D721Med (cell line): ENCODE measurements around the gene ARMS2.

Experiments
- DNase-seq: peaks from one replicate; pipeline ENCODE4 v3.0.0; 2011; ENCODE audit warnings: low spot score; ENCODE audit not compliant: insufficient read length
- FAIRE-seq: peaks from 2 replicates; lab custom pipeline; 2011; peaks lifted over from hg19 to GRCh38; lab: Jason Lieb, UNC
- CTCF ChIP-seq: IDR thresholded peaks from 2 replicates; pipeline ENCODE4 v1.5.1; 2012; ENCODE audit warnings: mild to moderate bottlenecking, control low read depth; ENCODE audit not compliant: insufficient read depth; ENCODE audit errors: missing control alignments

ARMS2 gene

GRCh38 chr10:122477436-122477835 lies 23.0 kb downstream of the ARMS2 start:
- no peak for TF ChIP-seq CTCF
- no peak for DNase-seq
- no peak for FAIRE-seq

GRCh38 chr10:122478971-122479370 lies 24.5 kb downstream of the ARMS2 start:
- no peak for DNase-seq
- no peak for FAIRE-seq
- TF ChIP-seq CTCF = no peak

- DNase-seq = no peak
- no peak for FAIRE-seq
- TF ChIP-seq CTCF = no peak
These were observed 25.8 kb downstream of the ARMS2 start for GRCh38 chr10:122480146-122480833.

- FAIRE-seq (no peak), DNase-seq (no peak)
- TF ChIP-seq CTCF = no peak
These were observed 27.0 kb downstream of the ARMS2 start for GRCh38 chr10:122481296-122482056.

- TF ChIP-seq CTCF = no peak
- DNase-seq = no peak
- no peak for FAIRE-seq
These were observed 30.0 kb downstream of the ARMS2 start for GRCh38 chr10:122484276-122485060.

GRCh38 chr10:122485670-122486069 lies 31.2 kb downstream of the ARMS2 start:
- no peak for TF ChIP-seq CTCF
- no peak for FAIRE-seq
- no peak for DNase-seq
